GM21528 (cell line): Measurements from ENCODE around the gene MAN1A1.
A peak's percentile ranks its signal among the peaks of the same experiment; 100 is the strongest.

Experiments
- ATAC-seq: cut with Tn5 transposase; IDR thresholded peaks from one replicate; pipeline ENCODE4 v1.9.1; 2021; ENCODE audit warnings: mild to moderate bottlenecking, moderate library complexity; ENCODE audit not compliant: unreplicated experiment, low FRiP score

The MAN1A1 gene

GRCh38 chr6:119347466-119348095 is 2.0 kb downstream of the MAN1A1 start:
- ATAC-seq, result peak; percentile 19

GRCh38 chr6:119346936-119347335 is 2.6 kb downstream of the MAN1A1 start:
- ATAC-seq, result no peak

GRCh38 chr6:119346450-119346849 is 3.1 kb downstream of the MAN1A1 start:
- no peak for ATAC-seq

- no peak for ATAC-seq
These were observed 4.4 kb downstream of the MAN1A1 start for GRCh38 chr6:119345114-119345513.

- no peak for ATAC-seq
These were observed 5.3 kb downstream of the MAN1A1 start for GRCh38 chr6:119344306-119344705.

- ATAC-seq, result no peak
These were observed 5.9 kb downstream of the MAN1A1 start for GRCh38 chr6:119343573-119344146.

- no peak for ATAC-seq
These were observed 6.4 kb downstream of the MAN1A1 start for GRCh38 chr6:119343167-119343566.

GRCh38 chr6:119342430-119342829 is 7.1 kb downstream of the MAN1A1 start:
- ATAC-seq, result no peak

GRCh38 chr6:119340796-119341487 is 8.6 kb downstream of the MAN1A1 start:
- ATAC-seq, result no peak

GRCh38 chr6:119339941-119340456 is 9.6 kb downstream of the MAN1A1 start:
- no peak for ATAC-seq

GRCh38 chr6:119337762-119338161 is 11.8 kb downstream of the MAN1A1 start:
- no peak for ATAC-seq

- ATAC-seq, result no peak
These were observed 12.3 kb downstream of the MAN1A1 start for GRCh38 chr6:119337252-119337651.

- no peak for ATAC-seq
These were observed 14.9 kb downstream of the MAN1A1 start for GRCh38 chr6:119334535-119335264.

- no peak for ATAC-seq
These were observed 15.8 kb downstream of the MAN1A1 start for GRCh38 chr6:119333707-119334295.

- ATAC-seq, result no peak
These were observed 16.4 kb downstream of the MAN1A1 start for GRCh38 chr6:119333063-119333609.

- no peak for ATAC-seq
These were observed 17.8 kb downstream of the MAN1A1 start for GRCh38 chr6:119331663-119332286.

GRCh38 chr6:119330520-119331113 is 18.9 kb downstream of the MAN1A1 start:
- no peak for ATAC-seq

GRCh38 chr6:119329794-119330180 is 19.8 kb downstream of the MAN1A1 start:
- ATAC-seq, result no peak
